ENCODE data around the gene HNF4A.

Gene HNF4A

GRCh38 chr20:44471481-44471882, 116.0 kb downstream of the HNF4A start:
- TF ChIP-seq CEBPB (IDR thresholded peaks at IDR 0.05) (no peak), FOXM1 (IDR thresholded peaks at IDR 0.05; ENCODE audit: borderline replicate concordance, low read depth) (no peak), ZBTB7A (IDR thresholded peaks at IDR 0.05; ENCODE audit: low read depth) (no peak), TAF1 (IDR thresholded peaks at IDR 0.05; ENCODE audit: low read depth) (no peak), RAD21 (IDR thresholded peaks at IDR 0.05; ENCODE audit: low read depth) (peak; percentile 56), YY1 (IDR thresholded peaks at IDR 0.05; ENCODE audit: low read depth) (no peak), EP300 (IDR thresholded peaks at IDR 0.05; ENCODE audit: borderline replicate concordance) (no peak)

DNA sequence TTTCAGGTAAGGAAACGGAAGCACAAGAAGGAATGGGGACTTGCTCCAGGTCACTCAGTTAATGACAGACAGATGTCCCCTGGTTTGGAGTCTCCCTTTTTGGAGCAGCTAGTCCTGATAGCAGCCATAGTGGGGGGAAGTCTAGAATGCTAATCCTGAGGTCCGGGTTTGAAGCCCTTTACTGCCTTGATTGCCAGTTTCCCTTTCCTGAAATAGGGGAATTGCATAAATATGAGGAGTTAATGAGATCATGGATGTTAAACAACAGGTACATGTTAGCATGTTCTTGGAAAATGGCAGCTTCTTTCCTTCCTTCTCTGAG, 119.8 kb downstream of the HNF4A start:
- no peak for TF ChIP-seq NFIC (IDR thresholded peaks at IDR 0.05)
- TF ChIP-seq YY1 (IDR thresholded peaks at IDR 0.05; ENCODE audit: low read depth), result no peak
- TF ChIP-seq, protein P1, sequence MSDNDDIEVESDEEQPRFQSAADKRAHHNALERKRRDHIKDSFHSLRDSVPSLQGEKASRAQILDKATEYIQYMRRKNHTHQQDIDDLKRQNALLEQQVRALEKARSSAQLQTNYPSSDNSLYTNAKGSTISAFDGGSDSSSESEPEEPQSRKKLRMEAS (IDR thresholded peaks at IDR 0.05), result no peak
- no peak for TF ChIP-seq CEBPB (IDR thresholded peaks at IDR 0.05)
- no peak for TF ChIP-seq TEAD4 (IDR thresholded peaks at IDR 0.05)
- TF ChIP-seq, protein P2, sequence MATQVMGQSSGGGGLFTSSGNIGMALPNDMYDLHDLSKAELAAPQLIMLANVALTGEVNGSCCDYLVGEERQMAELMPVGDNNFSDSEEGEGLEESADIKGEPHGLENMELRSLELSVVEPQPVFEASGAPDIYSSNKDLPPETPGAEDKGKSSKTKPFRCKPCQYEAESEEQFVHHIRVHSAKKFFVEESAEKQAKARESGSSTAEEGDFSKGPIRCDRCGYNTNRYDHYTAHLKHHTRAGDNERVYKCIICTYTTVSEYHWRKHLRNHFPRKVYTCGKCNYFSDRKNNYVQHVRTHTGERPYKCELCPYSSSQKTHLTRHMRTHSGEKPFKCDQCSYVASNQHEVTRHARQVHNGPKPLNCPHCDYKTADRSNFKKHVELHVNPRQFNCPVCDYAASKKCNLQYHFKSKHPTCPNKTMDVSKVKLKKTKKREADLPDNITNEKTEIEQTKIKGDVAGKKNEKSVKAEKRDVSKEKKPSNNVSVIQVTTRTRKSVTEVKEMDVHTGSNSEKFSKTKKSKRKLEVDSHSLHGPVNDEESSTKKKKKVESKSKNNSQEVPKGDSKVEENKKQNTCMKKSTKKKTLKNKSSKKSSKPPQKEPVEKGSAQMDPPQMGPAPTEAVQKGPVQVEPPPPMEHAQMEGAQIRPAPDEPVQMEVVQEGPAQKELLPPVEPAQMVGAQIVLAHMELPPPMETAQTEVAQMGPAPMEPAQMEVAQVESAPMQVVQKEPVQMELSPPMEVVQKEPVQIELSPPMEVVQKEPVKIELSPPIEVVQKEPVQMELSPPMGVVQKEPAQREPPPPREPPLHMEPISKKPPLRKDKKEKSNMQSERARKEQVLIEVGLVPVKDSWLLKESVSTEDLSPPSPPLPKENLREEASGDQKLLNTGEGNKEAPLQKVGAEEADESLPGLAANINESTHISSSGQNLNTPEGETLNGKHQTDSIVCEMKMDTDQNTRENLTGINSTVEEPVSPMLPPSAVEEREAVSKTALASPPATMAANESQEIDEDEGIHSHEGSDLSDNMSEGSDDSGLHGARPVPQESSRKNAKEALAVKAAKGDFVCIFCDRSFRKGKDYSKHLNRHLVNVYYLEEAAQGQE (IDR thresholded peaks at IDR 0.05; ENCODE audit: low read depth), result no peak
- TF ChIP-seq, protein P3, sequence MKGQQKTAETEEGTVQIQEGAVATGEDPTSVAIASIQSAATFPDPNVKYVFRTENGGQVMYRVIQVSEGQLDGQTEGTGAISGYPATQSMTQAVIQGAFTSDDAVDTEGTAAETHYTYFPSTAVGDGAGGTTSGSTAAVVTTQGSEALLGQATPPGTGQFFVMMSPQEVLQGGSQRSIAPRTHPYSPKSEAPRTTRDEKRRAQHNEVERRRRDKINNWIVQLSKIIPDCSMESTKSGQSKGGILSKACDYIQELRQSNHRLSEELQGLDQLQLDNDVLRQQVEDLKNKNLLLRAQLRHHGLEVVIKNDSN (IDR thresholded peaks at IDR 0.05), result no peak

- TF ChIP-seq, protein P2 (IDR thresholded peaks at IDR 0.05; ENCODE audit: low read depth), result no peak
- TF ChIP-seq YY1 (IDR thresholded peaks at IDR 0.05; ENCODE audit: low read depth), result 0 out of 2 replicates have a peak, but pooled peaks have one; percentile 11
- peak; percentile 79 for TF ChIP-seq EGR1 (IDR thresholded peaks at IDR 0.05)
- peak; percentile 51; the same call in 1 of the 2 replicates for TF ChIP-seq TCF12 (IDR thresholded peaks at IDR 0.05; ENCODE audit: low read depth)
- no peak for TF ChIP-seq CEBPB (IDR thresholded peaks at IDR 0.05)
- peak; percentile 90; the same call in 1 of the 2 replicates for TF ChIP-seq ZBTB7A (IDR thresholded peaks at IDR 0.05; ENCODE audit: low read depth)
- peak; percentile 66 for TF ChIP-seq CREB1 (IDR thresholded peaks at IDR 0.05; ENCODE audit: low read depth)
- peak; percentile 90 for TF ChIP-seq TAF1 (IDR thresholded peaks at IDR 0.05; ENCODE audit: low read depth)
- TF ChIP-seq, protein P1 (IDR thresholded peaks at IDR 0.05), result peak; percentile 89
Observed at GRCh38 chr20:44475694-44476560, 120.4 kb downstream of the HNF4A start, which contains the start of gene TTPAL. TTPAL (plus strand) TSS chr20:44475874; CDS start chr20:44480000, 4,126 bp downstream.

GRCh38 chr20:44477151-44477550, 121.7 kb downstream of the HNF4A start:
- TF ChIP-seq TAF1 (IDR thresholded peaks at IDR 0.05; ENCODE audit: low read depth), result no peak

DNA sequence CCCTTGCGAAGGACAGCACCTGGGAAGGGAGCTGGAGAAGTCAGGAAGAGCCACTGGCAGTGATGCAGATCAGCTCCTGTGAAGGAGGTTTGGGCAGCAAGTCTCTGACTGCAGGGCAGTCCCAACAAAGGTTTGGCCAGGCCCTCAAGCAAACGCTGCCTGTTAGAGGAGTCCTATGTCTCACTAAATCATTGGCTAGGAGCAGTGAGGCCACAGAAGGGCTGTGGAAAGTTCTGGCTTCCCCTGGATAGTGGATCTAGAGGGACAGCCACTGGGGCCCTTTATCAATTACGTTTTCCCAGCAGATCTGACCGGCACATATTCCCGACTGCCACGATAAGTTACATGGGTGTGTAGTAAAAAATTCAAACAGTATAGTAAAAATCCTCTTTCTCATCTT, 122.7 kb downstream of the HNF4A start:
- TF ChIP-seq, protein P2 (IDR thresholded peaks at IDR 0.05; ENCODE audit: low read depth), result no peak
- TF ChIP-seq ZBTB7A (IDR thresholded peaks at IDR 0.05; ENCODE audit: low read depth) (no peak), EGR1 (IDR thresholded peaks at IDR 0.05) (no peak), TEAD4 (IDR thresholded peaks at IDR 0.05) (no peak), CREB1 (IDR thresholded peaks at IDR 0.05; ENCODE audit: low read depth) (no peak), YY1 (IDR thresholded peaks at IDR 0.05; ENCODE audit: low read depth) (no peak)
- TF ChIP-seq, protein P1 (IDR thresholded peaks at IDR 0.05), result no peak

Measured in Ishikawa (cell line).